HG02678 (cell line): ENCODE measurements around the gene CNTFR.

Experiments
- ATAC-seq: cut with Tn5 transposase; IDR thresholded peaks from one replicate; pipeline ENCODE4 v1.9.1; 2021; ENCODE audit warnings: mild to moderate bottlenecking, moderate library complexity; ENCODE audit not compliant: unreplicated experiment

Gene CNTFR

GRCh38 chr9:34508951-34509350 is 80.6 kb downstream of the CNTFR start:
- ATAC-seq = no peak

- no peak for ATAC-seq
These were observed 81.1 kb downstream of the CNTFR start for GRCh38 chr9:34508463-34508862.

- ATAC-seq = no peak
These were observed 81.6 kb downstream of the CNTFR start for GRCh38 chr9:34507966-34508365.

- no peak for ATAC-seq
These were observed 82.0 kb downstream of the CNTFR start for GRCh38 chr9:34507556-34507955.

GRCh38 chr9:34506623-34507022 is 82.9 kb downstream of the CNTFR start:
- ATAC-seq = no peak

GRCh38 chr9:34505370-34506120 is 84.0 kb downstream of the CNTFR start:
- ATAC-seq = no peak

- ATAC-seq = no peak
These were observed 86.1 kb downstream of the CNTFR start for GRCh38 chr9:34503406-34503805.

- no peak for ATAC-seq
These were observed 86.6 kb downstream of the CNTFR start for GRCh38 chr9:34502891-34503290.

GRCh38 chr9:34502471-34502870 is 87.1 kb downstream of the CNTFR start:
- no peak for ATAC-seq

GRCh38 chr9:34501889-34502425 is 87.6 kb downstream of the CNTFR start:
- ATAC-seq = no peak
